ENCODE measurements around the gene TRIM77.
"Not testable (repeated sequence)": the region's sequence is repeated elsewhere in the genome, so short reads cannot be mapped to it uniquely, and the experiment has no call there.

Gene TRIM77

DNA sequence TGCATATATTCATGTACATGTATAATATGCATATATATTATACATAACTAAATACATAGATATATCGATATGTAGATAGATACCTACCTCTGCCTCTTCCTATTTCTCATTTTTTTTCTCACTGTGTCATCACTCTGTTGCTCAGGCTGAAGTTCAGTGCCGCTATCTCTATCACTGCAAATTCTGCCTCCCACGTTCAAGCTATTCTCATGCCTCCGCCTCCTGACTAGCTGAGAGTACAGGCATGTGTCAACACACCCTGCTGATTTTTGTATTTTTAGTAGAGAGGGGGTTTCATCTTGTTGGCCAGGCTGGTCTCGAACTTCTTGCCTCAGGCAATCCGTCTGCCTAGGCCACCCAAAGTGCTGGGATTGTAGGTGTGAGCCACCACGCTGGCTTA is 31.3 kb downstream of the TRIM77 start:
- not testable (repeated sequence) for ATAC-seq (replicated peaks); H3K9me3 Mint-ChIP-seq; H3K27ac Mint-ChIP-seq; H3K4me1 Mint-ChIP-seq (ENCODE audit: low read depth in 2 of 2); H3K27me3 Mint-ChIP-seq; H3K36me3 Mint-ChIP-seq (ENCODE audit: insufficient read depth); H3K4me3 Mint-ChIP-seq; DNase-seq

DNA sequence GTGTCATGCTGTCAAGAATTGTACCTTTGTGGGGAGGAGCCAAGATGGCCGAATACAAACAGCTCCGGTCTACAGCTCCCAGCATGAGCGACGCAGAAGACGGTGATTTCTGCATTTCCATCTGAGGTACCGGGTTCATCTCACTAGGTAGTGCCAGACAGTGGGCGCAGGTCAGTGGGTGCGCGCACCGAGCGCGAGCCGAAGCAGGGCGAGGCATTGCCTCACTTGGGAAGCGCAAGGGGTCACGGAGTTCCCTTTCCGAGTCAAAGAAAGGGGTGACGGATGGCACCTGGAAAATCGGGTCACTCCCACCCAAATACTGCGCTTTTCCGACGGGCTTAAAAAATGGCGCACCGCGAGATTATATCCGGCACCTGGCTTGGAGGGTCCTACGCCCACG is 34.1 kb downstream of the TRIM77 start:
- not testable (repeated sequence) for H3K4me1 Mint-ChIP-seq (ENCODE audit: low read depth in 2 of 2); H3K36me3 Mint-ChIP-seq (ENCODE audit: insufficient read depth); DNase-seq; ATAC-seq (replicated peaks); H3K9me3 Mint-ChIP-seq; H3K4me3 Mint-ChIP-seq; H3K27me3 Mint-ChIP-seq; H3K27ac Mint-ChIP-seq

- DNase-seq; ATAC-seq (replicated peaks); H3K4me1 Mint-ChIP-seq (ENCODE audit: low read depth in 2 of 2); H3K27ac Mint-ChIP-seq; H3K27me3 Mint-ChIP-seq; H3K36me3 Mint-ChIP-seq (ENCODE audit: insufficient read depth); H3K4me3 Mint-ChIP-seq; H3K9me3 Mint-ChIP-seq: not testable (repeated sequence)
These were observed 40.7 kb downstream of the TRIM77 start for GRCh38 chr11:89750822-89751221.
